Neural cell (in vitro differentiated cells): ENCODE results near the gene SKI.

Experiments used
- EP300 ChIP-seq: fragments of 450-650 bp; conservative IDR thresholded peaks from 2 replicates; pipeline ENCODE4 v1.6.1; 2014; ENCODE audit warnings: antibody characterized with exemption, mild to moderate bottlenecking, moderate library complexity; ENCODE audit not compliant: poor library complexity, severe bottlenecking
- EZH2 ChIP-seq: fragments of 200-600, 300-800 bp; shearing (Covaris generic), sonication (generic); IDR thresholded peaks from 2 replicates; pipeline ENCODE4 v1.6.1; 2014; ENCODE audit warnings: antibody characterized with exemption, low read length, borderline replicate concordance, mild to moderate bottlenecking; ENCODE audit not compliant: insufficient read depth, poor library complexity, severe bottlenecking
- TAF1 ChIP-seq: IDR thresholded peaks from 2 replicates; pipeline ENCODE4 v1.6.1; 2012; ENCODE audit warnings: low read depth
- TF ChIP-seq, protein P1 (sequence below): fragments of 450-650 bp; IDR thresholded peaks from 2 replicates; pipeline ENCODE4 v1.5.1; 2014; ENCODE audit warnings: antibody characterized with exemption, mild to moderate bottlenecking, moderate library complexity; ENCODE audit not compliant: poor library complexity, severe bottlenecking

DNA sequence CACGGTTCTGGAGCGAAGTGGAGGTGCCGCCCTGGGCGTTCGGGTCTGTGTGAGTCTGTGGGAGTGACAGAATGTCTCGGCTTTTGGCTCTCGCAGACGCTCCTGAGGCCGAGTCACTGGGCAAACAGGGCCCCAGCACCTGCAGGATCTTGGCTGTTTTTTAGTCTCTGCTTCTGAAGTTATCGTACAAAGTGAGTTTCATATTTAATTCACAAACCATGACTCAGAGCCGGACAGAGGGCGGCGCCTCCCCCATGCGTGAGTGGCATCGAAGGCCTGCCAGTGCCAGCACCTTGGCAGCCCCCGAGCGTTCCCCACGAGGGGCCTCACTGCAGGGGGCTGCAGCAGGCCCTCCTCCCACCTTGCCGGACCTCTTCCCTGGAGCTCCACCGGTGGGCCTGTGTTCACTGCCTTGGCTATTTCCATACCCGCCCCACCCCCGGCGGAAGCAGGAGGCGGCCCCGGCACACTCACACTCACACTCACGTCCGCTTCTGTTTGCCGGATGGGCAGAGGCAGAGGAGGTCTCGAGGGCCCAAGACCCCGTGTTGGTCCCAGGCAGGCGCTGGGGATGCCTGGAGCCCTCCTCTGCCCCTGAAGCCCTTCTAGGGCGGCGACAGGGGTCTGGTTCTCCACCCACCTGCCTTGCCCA is 106.9 kb downstream of the SKI start:
- TF ChIP-seq TAF1 (no peak), EZH2 (no peak), EP300 (no peak)
- TF ChIP-seq, protein P1, sequence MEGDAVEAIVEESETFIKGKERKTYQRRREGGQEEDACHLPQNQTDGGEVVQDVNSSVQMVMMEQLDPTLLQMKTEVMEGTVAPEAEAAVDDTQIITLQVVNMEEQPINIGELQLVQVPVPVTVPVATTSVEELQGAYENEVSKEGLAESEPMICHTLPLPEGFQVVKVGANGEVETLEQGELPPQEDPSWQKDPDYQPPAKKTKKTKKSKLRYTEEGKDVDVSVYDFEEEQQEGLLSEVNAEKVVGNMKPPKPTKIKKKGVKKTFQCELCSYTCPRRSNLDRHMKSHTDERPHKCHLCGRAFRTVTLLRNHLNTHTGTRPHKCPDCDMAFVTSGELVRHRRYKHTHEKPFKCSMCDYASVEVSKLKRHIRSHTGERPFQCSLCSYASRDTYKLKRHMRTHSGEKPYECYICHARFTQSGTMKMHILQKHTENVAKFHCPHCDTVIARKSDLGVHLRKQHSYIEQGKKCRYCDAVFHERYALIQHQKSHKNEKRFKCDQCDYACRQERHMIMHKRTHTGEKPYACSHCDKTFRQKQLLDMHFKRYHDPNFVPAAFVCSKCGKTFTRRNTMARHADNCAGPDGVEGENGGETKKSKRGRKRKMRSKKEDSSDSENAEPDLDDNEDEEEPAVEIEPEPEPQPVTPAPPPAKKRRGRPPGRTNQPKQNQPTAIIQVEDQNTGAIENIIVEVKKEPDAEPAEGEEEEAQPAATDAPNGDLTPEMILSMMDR = no peak
